H1 (cell line): ENCODE data around the gene RHOT1. TPM values are rescaled to one million over a fixed set of nuclear protein-coding genes. Genes with fewer than 3 reads are reported as not detected.

Experiments
- ASH2L ChIP-seq: fragments of 200-600, 300-600 bp; sonication (generic); IDR thresholded peaks from one replicate; pipeline ENCODE4 v1.7.1; 2017; ENCODE audit warnings: low read length
- CEBPB ChIP-seq: IDR thresholded peaks from 2 replicates; pipeline ENCODE4 v1.6.1; 2012; ENCODE audit warnings: low read depth, low read length
- SP1 ChIP-seq: IDR thresholded peaks from 2 replicates; pipeline ENCODE4 v1.6.1; 2011; ENCODE audit warnings: low read depth, low read length
- USF2 ChIP-seq: IDR thresholded peaks from 2 replicates; pipeline ENCODE4 v1.6.1; 2011; ENCODE audit warnings: low read length, improper control_type of control experiment
- polyA plus RNA-seq, 7 experiments: library from polyadenylated mRNA; depleted of rRNA in 3 of 7; stranded (reverse) in 5 of 7; unstranded in 2 of 7; fragments of >200 nt in 5 of 7; fragments of 200-250 nt in 2 of 7; gene quantifications; 1 replicate in 5 of 7; 2 replicates in 1 of 7; 4 replicates in 1 of 7; pipeline versions ENCODE4 v1.2.1 to v1.2.3, GENCODE V29; 2011 to 2013; ENCODE audit warnings: missing spikeins in 2 of 7, mixed read lengths in 2 of 7
- total RNA-seq: library from RNA; stranded (reverse); fragmentation: NEBNext Ultra II Directional; extraction: Animal tissue kit (Norgen Biotek cat#: 25700); gene quantifications from 2 replicates; pipeline ENCODE4 v1.2.1, GENCODE V29; 2021

RHOT1 gene
- total and polyA plus RNA-seq, 2 of the 8 experiments (the other 6 are each of a cell fraction or from before 2014, with no cell fraction given): 34.2 to 38.2 TPM

DNA sequence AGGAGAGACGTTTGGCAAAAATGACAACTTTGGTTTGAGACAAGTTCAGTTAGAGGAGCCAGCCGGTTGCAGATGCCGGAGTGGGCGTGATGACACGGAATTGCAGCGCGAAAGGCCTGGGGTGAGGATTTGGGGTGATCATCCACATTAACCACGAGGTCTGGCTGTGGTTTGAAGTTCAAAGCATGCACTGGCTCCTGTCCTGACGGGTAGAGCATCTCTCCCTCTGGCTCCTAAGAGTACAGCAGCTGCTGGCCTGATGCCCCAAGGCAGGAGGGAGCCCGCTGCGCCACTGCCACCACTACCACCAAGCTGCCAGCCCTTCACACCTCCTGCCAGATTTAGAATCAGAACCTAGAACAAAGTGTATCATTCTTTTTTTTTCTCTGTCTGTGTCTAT is 127.1 kb downstream of the RHOT1 start (continued):
- no peak for TF ChIP-seq USF2
- TF ChIP-seq CEBPB: no peak
- TF ChIP-seq SP1: no peak
- TF ChIP-seq ASH2L: no peak
- TF ChIP-seq, all 59 proteins: peak for 0
